Measurements from ENCODE around the gene SLC25A29. TPM values are rescaled to one million over a fixed set of nuclear protein-coding genes. Genes with fewer than 3 reads are reported as not detected.

Gene SLC25A29
- total and polyA plus RNA-seq, 2 of the 8 experiments (the other 6 are each of a cell fraction or from before 2014, with no cell fraction given) = 135 to 177 TPM

GRCh38 chr14:100342195-100342594 lies 36.0 kb upstream of the SLC25A29 start:
- Histone ChIP-seq H3K9me3 (ENCODE audit: insufficient read depth in 2 of 2, low read depth in 1 of 2, low read length in 1 of 2) (no peaks in the 10 kb centered on the region; a peak in 1 of 4 replicates), H3K9ac (replicated peaks in 1 of 4; ENCODE audit: extremely low read depth in 1 of 4, low read depth in 3 of 4, low read length in 3 of 4) (no peak overlapping the region), H2BK20ac (ENCODE audit: low read length) (no peak overlapping the region), H3K36me3 (ENCODE audit: control insufficient read depth in 2 of 4, insufficient read depth in 4 of 4, low read length in 3 of 4) (peaks cover 13 to 63% (median 38%) of the 10 kb centered on the region in 4 experiments; a peak in 6 of 8 replicates), H3K4me3 (ENCODE audit: extremely low read depth in 1 of 4, insufficient read depth in 2 of 4, low read depth in 3 of 4, low read length in 4 of 4) (no peak overlapping the region), H3K56ac (replicated peaks; ENCODE audit: insufficient read length, low read depth, low read length) (no peak overlapping the region), H3K14ac (ENCODE audit: insufficient read length) (no peak overlapping the region), H2BK120ac (replicated peaks; ENCODE audit: low read depth, low read length) (no peak overlapping the region), H3K4ac (replicated peaks; ENCODE audit: insufficient read length, low read depth, low read length) (no peak overlapping the region), H3K4me1 (replicated peaks in 1 of 4; ENCODE audit: control insufficient read depth in 3 of 4, insufficient read depth in 4 of 4, low read length in 3 of 4) (no peaks in the 10 kb centered on the region), H3K23ac (ENCODE audit: insufficient read length) (no peak overlapping the region), H4K5ac (ENCODE audit: insufficient read length, low read depth, low read length) (no peak overlapping the region), H3K27ac (ENCODE audit: low read depth, low read length) (no peak overlapping the region), H4K20me1 (replicated peaks in 1 of 2; ENCODE audit: control insufficient read depth in 1 of 2, insufficient read depth in 2 of 2, low read length in 2 of 2) (no peaks in the 10 kb centered on the region), H3K79me1 (ENCODE audit: low read depth, low read length) (no peaks in the 10 kb centered on the region), H2BK5ac (ENCODE audit: low read depth, low read length) (no peak overlapping the region), H4K8ac (ENCODE audit: extremely low read depth, insufficient read depth, low read length) (no peak overlapping the region), H3K18ac (ENCODE audit: extremely low read depth, low read length) (no peak overlapping the region), H2AK5ac (ENCODE audit: low read depth, low read length) (no peak overlapping the region), H2BK12ac (ENCODE audit: low read depth, low read length) (no peak overlapping the region), H3K4me2 (ENCODE audit: insufficient read depth in 1 of 2, low read depth in 2 of 2, low read length in 2 of 2) (no peak overlapping the region), H3K27me3 (replicated peaks in 1 of 4; ENCODE audit: control insufficient read depth in 3 of 4, extremely low read depth in 1 of 4, insufficient read depth in 3 of 4, low read length in 3 of 4) (no peaks in the 10 kb centered on the region), H3K23me2 (ENCODE audit: low read depth, low read length) (no peaks in the 10 kb centered on the region), H2BK15ac (ENCODE audit: low read length) (no peak overlapping the region), H4K91ac (replicated peaks; ENCODE audit: insufficient read length, low read length) (no peak overlapping the region), H2AFZ (ENCODE audit: low read length) (no peak overlapping the region), H3K79me2 (ENCODE audit: control insufficient read depth in 1 of 2, insufficient read depth in 2 of 2, low read length in 2 of 2) (no peaks in the 10 kb centered on the region)
- WGBS, 2 experiments (ENCODE audit: extremely low coverage in 1 of 2, insufficient coverage in 1 of 2, insufficient read length in 1 of 2, insufficient replicate concordance in 2 of 2, low coverage in 1 of 2, low lambda C conversion rate in 2 of 2, missing lambda C conversion rate in 1 of 2) = 95% methylated on average over 11 of the region's 11 CpGs; no CpG with 5 or more reads in 1 of the 2 experiments
- ChIA-PET POLR2A (ENCODE audit: partially characterized antibody) (interaction anchor here (1.3 to 14.6 kb wide), 6 partner anchors 7 to 37 kb away, joined by 3 to 129 read pairs (median 6); no protein-coding TSS in a partner anchor), CTCF (ENCODE audit: partially characterized antibody) (interaction anchor here (0.6 kb wide), 1 partner anchor 1708 kb away, joined by 3 read pairs; no protein-coding TSS in a partner anchor)
- DNase-seq (ENCODE audit: low read depth in 1 of 2, low spot score in 2 of 2) (no peak), FAIRE-seq (no peak)
- TF ChIP-seq EP300 (IDR thresholded peaks at IDR 0.05; ENCODE audit: borderline replicate concordance in 1 of 2, low read depth in 2 of 2, low read length in 2 of 2) (no peak), USF2 (IDR thresholded peaks at IDR 0.05; ENCODE audit: low read length) (no peak), SAP30 (IDR thresholded peaks at IDR 0.05; ENCODE audit: insufficient read depth, insufficient replicate concordance, low read length) (no peak), BRCA1 (IDR thresholded peaks at IDR 0.05; ENCODE audit: low read depth, low read length) (no peak), TCF12 (IDR thresholded peaks at IDR 0.05; ENCODE audit: low read depth, low read length) (no peak), SIRT6 (IDR thresholded peaks at IDR 0.05; ENCODE audit: low read length) (no peak), CBX5 (IDR thresholded peaks at IDR 0.05; ENCODE audit: low read depth, low read length) (no peak), RFX5 (IDR thresholded peaks at IDR 0.05; ENCODE audit: borderline replicate concordance, low read depth, low read length) (no peak), KDM5A (IDR thresholded peaks at IDR 0.05; ENCODE audit: low read length) (no peak), SP4 (IDR thresholded peaks at IDR 0.05; ENCODE audit: low read length) (no peak), CBX8 (IDR thresholded peaks at IDR 0.05; ENCODE audit: borderline replicate concordance, low read depth, low read length) (no peak), JUN (IDR thresholded peaks at IDR 0.05; ENCODE audit: low read depth, low read length) (no peak), SRF (IDR thresholded peaks at IDR 0.05; ENCODE audit: low read depth, low read length) (no peak), POLR2AphosphoS5 (IDR thresholded peaks at IDR 0.05; ENCODE audit: low read depth, low read length) (no peak)

Measured in H1 (cell line).